Fibroblast of villous mesenchyme (primary cell): ENCODE data around the gene CEP55. TPM values are rescaled to one million over a fixed set of nuclear protein-coding genes. Genes with fewer than 3 reads are reported as not detected.

Experiments used
- DNase-seq: peaks from one replicate; pipeline ENCODE4 v3.0.0-alpha.2; 2010; ENCODE audit warnings: low read depth
- H3K4me3 ChIP-seq: 2 replicates; pipeline ENCODE4 v1.5.1; 2011; ENCODE audit warnings: low read depth, mild to moderate bottlenecking, low read length
- CTCF ChIP-seq: IDR thresholded peaks from 2 replicates; pipeline ENCODE4 v1.5.1; 2012; ENCODE audit warnings: low read depth, mild to moderate bottlenecking, low read length; ENCODE audit not compliant: insufficient read depth
- small RNA-seq: library from RNA; depleted of rRNA; stranded (forward); fragments of <200 nt; gene quantifications from one replicate; pipeline ENCODE3, GENCODE V24; 2012
- total RNA-seq: library from RNA; depleted of rRNA; stranded (reverse); fragments of >200 nt; gene quantifications from 2 replicates; pipeline ENCODE4 v1.2.3, GENCODE V29; 2012

The CEP55 gene
- total RNA-seq, 1 donor: 35.0 TPM

- TF ChIP-seq CTCF: no peak
- DNase-seq: no peak
- no peak overlapping the region for H3K4me3 ChIP-seq
Measured at GRCh38 chr10:93576888-93577287, 80.5 kb downstream of the CEP55 start.

- no peak for TF ChIP-seq CTCF
- no peak for DNase-seq
- no peak overlapping the region for H3K4me3 ChIP-seq
Measured at GRCh38 chr10:93577565-93577964, 81.2 kb downstream of the CEP55 start.

Small RNA genes within 50 kb of the gene (small RNA-seq; reads per million reads assigned to genes)
- not detected for gene RNA5SP323

Other genes with a start within 250 kb of the CEP55 start
- 263 and 323 TPM in 2 replicates for gene MYOF, start 14.3 kb upstream of the CEP55 start, total RNA-seq
- not detected in 2 replicates for gene FFAR4, start 70.1 kb downstream of the CEP55 start, total RNA-seq
- gene RBP4, start 104.6 kb downstream of the CEP55 start, total RNA-seq: not detected in 2 replicates
- gene PDE6C, start 115.9 kb downstream of the CEP55 start, total RNA-seq: not detected in 2 replicates
- gene FRA10AC1, start 206.0 kb downstream of the CEP55 start, total RNA-seq: 6.0 and 11.3 TPM in 2 replicates